ENCODE data around the gene NAALADL2.
"Not testable (repeated sequence)": the region's sequence is repeated elsewhere in the genome, so short reads cannot be mapped to it uniquely, and the experiment has no call there.

NAALADL2 gene

GRCh38 chr3:175822766-175823491, 963.8 kb downstream of the NAALADL2 start:
- DNase-seq, result not testable (repeated sequence)

- DNase-seq, result not testable (repeated sequence)
Observed at GRCh38 chr3:175825016-175825580, 966.0 kb downstream of the NAALADL2 start.

- DNase-seq, result no peak
Observed at GRCh38 chr3:175826759-175827158, 967.6 kb downstream of the NAALADL2 start.

- DNase-seq, result not testable (repeated sequence)
Observed at GRCh38 chr3:175829809-175830208, 970.7 kb downstream of the NAALADL2 start.

GRCh38 chr3:175835763-175836162, 976.6 kb downstream of the NAALADL2 start:
- DNase-seq, result not testable (repeated sequence)

- DNase-seq, result no peak
Observed at GRCh38 chr3:175836617-175837016, 977.5 kb downstream of the NAALADL2 start.

GRCh38 chr3:175837962-175838361, 978.8 kb downstream of the NAALADL2 start:
- DNase-seq, result no peak

GRCh38 chr3:175839366-175840005, 980.4 kb downstream of the NAALADL2 start:
- DNase-seq, result no peak

GRCh38 chr3:175851541-175851940, 992.4 kb downstream of the NAALADL2 start:
- DNase-seq, result no peak

GRCh38 chr3:175852560-175852959, 993.4 kb downstream of the NAALADL2 start:
- DNase-seq, result no peak

GRCh38 chr3:175857666-175858270, 998.6 kb downstream of the NAALADL2 start:
- DNase-seq, result no peak

All from DMS79 treated with DMSO at 0.1 percent for 48 hours (cell line).